OCI-LY3 (cell line): Measurements from ENCODE around the gene ARHGAP10.

Experiments used
- H2AFZ ChIP-seq: fragments of 200-600, 300-600 bp; shearing (Covaris generic); 2 replicates; pipeline ENCODE4 v1.6.0; 2014; ENCODE audit warnings: antibody characterized with exemption, low read depth, low read length
- H3K27ac ChIP-seq: fragments of 200-600, 300-600 bp; sonication (generic); 2 replicates; pipeline ENCODE4 v1.5.1; 2014; ENCODE audit warnings: mild to moderate bottlenecking, low read length, moderate library complexity, mixed read lengths
- H3K27me3 ChIP-seq: fragments of 200-600, 300-600 bp; sonication (generic); 2 replicates; pipeline ENCODE4 v1.6.1; 2014; ENCODE audit warnings: low read depth, low read length, mixed read lengths
- H3K36me3 ChIP-seq: fragments of 200-600, 300-600 bp; sonication (generic); replicated peaks from 2 replicates; pipeline ENCODE3; 2014; ENCODE audit warnings: low read depth, low read length, mixed read lengths
- H3K4me1 ChIP-seq: fragments of 300-600, 200-600 bp; sonication (generic); 2 replicates; pipeline ENCODE4 v1.6.1; 2014; ENCODE audit warnings: low read length, mixed read lengths
- H3K4me2 ChIP-seq: fragments of 200-600, 300-600 bp; sonication (generic); 2 replicates; pipeline ENCODE4 v1.6.1; 2014; ENCODE audit warnings: low read length, mixed read lengths
- H3K4me3 ChIP-seq: fragments of 300-600, 200-600 bp; sonication (generic); 2 replicates; pipeline ENCODE4 v1.5.1; 2014; ENCODE audit warnings: antibody characterized with exemption, mild to moderate bottlenecking, low read length, moderate library complexity
- H3K79me2 ChIP-seq: fragments of 300-600, 200-600 bp; shearing (Covaris generic); 2 replicates; pipeline ENCODE4 v1.6.1; 2014; ENCODE audit warnings: mild to moderate bottlenecking, low read length, mixed read lengths
- H3K9ac ChIP-seq: fragments of 300-600, 200-600 bp; shearing (Covaris generic); 2 replicates; pipeline ENCODE4 v1.6.0; 2014; ENCODE audit warnings: mild to moderate bottlenecking, low read length, moderate library complexity
- H3K9me3 ChIP-seq: fragments of 200-600, 300-600 bp; shearing (Covaris generic); 2 replicates; pipeline ENCODE4 v1.6.1; 2014; ENCODE audit warnings: low read length, mixed read lengths; ENCODE audit not compliant: insufficient read depth
- H4K20me1 ChIP-seq: fragments of 200-600, 300-600 bp; sonication (generic); 2 replicates; pipeline ENCODE4 v1.6.1; 2016; ENCODE audit warnings: low read length, mixed read lengths; ENCODE audit not compliant: insufficient read depth
- CTCF ChIP-seq: fragments of 200-600, 300-600 bp; sonication (generic); IDR thresholded peaks from 2 replicates; pipeline ENCODE4 v1.5.1; 2014; ENCODE audit warnings: antibody characterized with exemption, low read length, low read depth
- EZH2phosphoT487 ChIP-seq: fragments of 200-600 bp; shearing (Covaris generic); IDR thresholded peaks from 2 replicates; pipeline ENCODE4 v1.6.1; 2018; ENCODE audit warnings: antibody characterized with exemption, mixed run types, low read depth

ARHGAP10 gene

GRCh38 chr4:148022975-148023374 is 291.1 kb downstream of the ARHGAP10 start:
- H3K9ac ChIP-seq: no peak overlapping the region
- H4K20me1 ChIP-seq: no peaks in the 10 kb centered on the region
- H3K4me1 ChIP-seq: no peaks in the 10 kb centered on the region
- H3K27me3 ChIP-seq: no peaks in the 10 kb centered on the region
- no peak for TF ChIP-seq EZH2phosphoT487
- TF ChIP-seq CTCF: no peak
- H3K9me3 ChIP-seq: no peaks in the 10 kb centered on the region
- no peaks in the 10 kb centered on the region for H3K36me3 ChIP-seq
- no peak overlapping the region for H3K4me2 ChIP-seq
- no peak overlapping the region for H3K4me3 ChIP-seq
- no peaks in the 10 kb centered on the region for H3K79me2 ChIP-seq
- H2AFZ ChIP-seq: no peak overlapping the region
- no peak overlapping the region for H3K27ac ChIP-seq

- H3K36me3 ChIP-seq: no peaks in the 10 kb centered on the region
- H3K79me2 ChIP-seq: no peaks in the 10 kb centered on the region
- no peak overlapping the region for H3K4me3 ChIP-seq
- no peaks in the 10 kb centered on the region for H3K9me3 ChIP-seq
- no peak overlapping the region for H3K4me2 ChIP-seq
- no peaks in the 10 kb centered on the region for H4K20me1 ChIP-seq
- H3K27ac ChIP-seq: no peak overlapping the region
- H3K27me3 ChIP-seq: no peaks in the 10 kb centered on the region
- H3K4me1 ChIP-seq: no peaks in the 10 kb centered on the region
- H3K9ac ChIP-seq: no peak overlapping the region
- no peak overlapping the region for H2AFZ ChIP-seq
- no peak for TF ChIP-seq EZH2phosphoT487
Observed at GRCh38 chr4:148023512-148024181, 291.8 kb downstream of the ARHGAP10 start.

GRCh38 chr4:148025981-148026380 is 294.1 kb downstream of the ARHGAP10 start:
- Histone ChIP-seq H4K20me1 (no peaks in the 10 kb centered on the region), H3K4me2 (no peak overlapping the region), H3K9me3 (no peaks in the 10 kb centered on the region), H3K4me1 (no peaks in the 10 kb centered on the region), H2AFZ (no peak overlapping the region), H3K27ac (no peak overlapping the region), H3K36me3 (no peaks in the 10 kb centered on the region), H3K27me3 (no peaks in the 10 kb centered on the region), H3K79me2 (no peaks in the 10 kb centered on the region), H3K9ac (no peak overlapping the region), H3K4me3 (no peak overlapping the region)
- TF ChIP-seq CTCF: no peak
- TF ChIP-seq EZH2phosphoT487: no peak

- H3K4me2 ChIP-seq: no peak overlapping the region
- no peaks in the 10 kb centered on the region for H4K20me1 ChIP-seq
- H3K4me1 ChIP-seq: no peaks in the 10 kb centered on the region
- H3K36me3 ChIP-seq: no peaks in the 10 kb centered on the region
- H2AFZ ChIP-seq: no peak overlapping the region
- no peak overlapping the region for H3K9ac ChIP-seq
- H3K4me3 ChIP-seq: no peak overlapping the region
- no peaks in the 10 kb centered on the region for H3K27me3 ChIP-seq
- no peak for TF ChIP-seq EZH2phosphoT487
- no peak for TF ChIP-seq CTCF
- no peaks in the 10 kb centered on the region for H3K79me2 ChIP-seq
- H3K9me3 ChIP-seq: no peaks in the 10 kb centered on the region
- no peak overlapping the region for H3K27ac ChIP-seq
Observed at GRCh38 chr4:148027201-148027600, 295.3 kb downstream of the ARHGAP10 start.
